ENCODE measurements around the gene GRB7.

- TF ChIP-seq, protein P1, sequence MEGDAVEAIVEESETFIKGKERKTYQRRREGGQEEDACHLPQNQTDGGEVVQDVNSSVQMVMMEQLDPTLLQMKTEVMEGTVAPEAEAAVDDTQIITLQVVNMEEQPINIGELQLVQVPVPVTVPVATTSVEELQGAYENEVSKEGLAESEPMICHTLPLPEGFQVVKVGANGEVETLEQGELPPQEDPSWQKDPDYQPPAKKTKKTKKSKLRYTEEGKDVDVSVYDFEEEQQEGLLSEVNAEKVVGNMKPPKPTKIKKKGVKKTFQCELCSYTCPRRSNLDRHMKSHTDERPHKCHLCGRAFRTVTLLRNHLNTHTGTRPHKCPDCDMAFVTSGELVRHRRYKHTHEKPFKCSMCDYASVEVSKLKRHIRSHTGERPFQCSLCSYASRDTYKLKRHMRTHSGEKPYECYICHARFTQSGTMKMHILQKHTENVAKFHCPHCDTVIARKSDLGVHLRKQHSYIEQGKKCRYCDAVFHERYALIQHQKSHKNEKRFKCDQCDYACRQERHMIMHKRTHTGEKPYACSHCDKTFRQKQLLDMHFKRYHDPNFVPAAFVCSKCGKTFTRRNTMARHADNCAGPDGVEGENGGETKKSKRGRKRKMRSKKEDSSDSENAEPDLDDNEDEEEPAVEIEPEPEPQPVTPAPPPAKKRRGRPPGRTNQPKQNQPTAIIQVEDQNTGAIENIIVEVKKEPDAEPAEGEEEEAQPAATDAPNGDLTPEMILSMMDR (IDR thresholded peaks at IDR 0.05; ENCODE audit: low read depth, low read length): no peak
- no peak for TF ChIP-seq EZH2phosphoT487 (IDR thresholded peaks at IDR 0.05; ENCODE audit: low read depth)
These were observed 37.3 kb downstream of the GRB7 start for GRCh38 chr17:39775031-39775430.
